ENCODE data around the gene S100A4. TPM values are rescaled to one million over a fixed set of nuclear protein-coding genes. Genes with fewer than 3 reads are reported as not detected.
A peak's percentile ranks its signal among the peaks of the same experiment; 100 is the strongest.

The S100A4 gene
- total and polyA plus RNA-seq, 4 donors, result 44.0 to 2,351 (median 762) TPM

GRCh38 chr1:153531638-153532037 is 14.0 kb downstream of the S100A4 start:
- no peaks in the 10 kb centered on the region for H3K9me3 ChIP-seq (ENCODE audit: control insufficient read depth in 4 of 4, insufficient read depth in 3 of 4, low read length in 3 of 4)
- WGBS, 2 donors, result 91 to 96% methylated on average over 3 of the region's 3 CpGs
- no peak for ATAC-seq (ENCODE audit: insufficient read depth, low FRiP score)
- peak overlapping the region in 1 of 2 donors; percentile 46 for H3K27ac ChIP-seq (ENCODE audit: low read depth in 1 of 2, low read length in 1 of 2)
- no peak for TF ChIP-seq CTCF (IDR thresholded peaks at IDR 0.05; ENCODE audit: control extremely low read depth, extremely low read depth)
- H3K36me3 ChIP-seq (ENCODE audit: control insufficient read depth in 4 of 4, insufficient read depth in 4 of 4, low read length in 4 of 4), result peaks cover 0 to 3% (median 0%) of the 10 kb centered on the region in 4 donors
- peaks cover under 1 to 28% (median 14%) of the 10 kb centered on the region in 5 donors for H3K4me1 ChIP-seq (ENCODE audit: control insufficient read depth in 5 of 5, insufficient read depth in 5 of 5, low read length in 5 of 5)
- no peak for DNase-seq
- no peak overlapping the region for H3K4me3 ChIP-seq
- H3K9ac ChIP-seq (ENCODE audit: insufficient read depth in 1 of 2, low read length in 2 of 2), result no peak overlapping the region
- no peaks in the 10 kb centered on the region for H3K27me3 ChIP-seq (ENCODE audit: control insufficient read depth in 3 of 3, insufficient read depth in 3 of 3, low read length in 2 of 3)

- H3K27ac ChIP-seq (ENCODE audit: low read depth in 1 of 2, low read length in 1 of 2), result no peak overlapping the region
- H3K27me3 ChIP-seq (ENCODE audit: control insufficient read depth in 3 of 3, insufficient read depth in 3 of 3, low read length in 2 of 3), result no peaks in the 10 kb centered on the region
- ATAC-seq (ENCODE audit: insufficient read depth, low FRiP score) (no peak), DNase-seq (no peak)
- TF ChIP-seq CTCF (IDR thresholded peaks at IDR 0.05; ENCODE audit: control extremely low read depth, extremely low read depth), result no peak
- no peaks in the 10 kb centered on the region for H3K36me3 ChIP-seq (ENCODE audit: control insufficient read depth in 4 of 4, insufficient read depth in 4 of 4, low read length in 4 of 4)
- no peak overlapping the region for H3K9ac ChIP-seq (ENCODE audit: insufficient read depth in 1 of 2, low read length in 2 of 2)
- H3K9me3 ChIP-seq (ENCODE audit: control insufficient read depth in 4 of 4, insufficient read depth in 3 of 4, low read length in 3 of 4), result no peaks in the 10 kb centered on the region
- 77 to 91% methylated on average over 5 of the region's 5 CpGs for WGBS, 2 donors
- no peak overlapping the region for H3K4me3 ChIP-seq
- peaks cover 0 to 9% (median under 1%) of the 10 kb centered on the region in 5 donors for H3K4me1 ChIP-seq (ENCODE audit: control insufficient read depth in 5 of 5, insufficient read depth in 5 of 5, low read length in 5 of 5)
Measured at GRCh38 chr1:153527683-153528040, 17.9 kb downstream of the S100A4 start.

- Histone ChIP-seq H3K9me3 (ENCODE audit: control insufficient read depth in 4 of 4, insufficient read depth in 3 of 4, low read length in 3 of 4) (no peaks in the 10 kb centered on the region), H3K4me1 (ENCODE audit: control insufficient read depth in 5 of 5, insufficient read depth in 5 of 5, low read length in 5 of 5) (peaks cover 0 to 9% (median 0%) of the 10 kb centered on the region in 5 donors), H3K27me3 (ENCODE audit: control insufficient read depth in 3 of 3, insufficient read depth in 3 of 3, low read length in 2 of 3) (no peaks in the 10 kb centered on the region), H3K36me3 (ENCODE audit: control insufficient read depth in 4 of 4, insufficient read depth in 4 of 4, low read length in 4 of 4) (no peaks in the 10 kb centered on the region), H3K4me3 (no peak overlapping the region), H3K9ac (ENCODE audit: insufficient read depth in 1 of 2, low read length in 2 of 2) (no peak overlapping the region), H3K27ac (ENCODE audit: low read depth in 1 of 2, low read length in 1 of 2) (no peak overlapping the region)
- 83 to 86% methylated on average over 8 of the region's 8 CpGs for WGBS, 2 donors
- no peak for DNase-seq
- ATAC-seq (ENCODE audit: insufficient read depth, low FRiP score), result no peak
- no peak for TF ChIP-seq CTCF (IDR thresholded peaks at IDR 0.05; ENCODE audit: control extremely low read depth, extremely low read depth)
Measured at GRCh38 chr1:153527023-153527682, 18.5 kb downstream of the S100A4 start.

- Histone ChIP-seq H3K4me1 (ENCODE audit: control insufficient read depth in 5 of 5, insufficient read depth in 5 of 5, low read length in 5 of 5) (peaks cover 0 to 9% (median 0%) of the 10 kb centered on the region in 5 donors), H3K36me3 (ENCODE audit: control insufficient read depth in 4 of 4, insufficient read depth in 4 of 4, low read length in 4 of 4) (no peaks in the 10 kb centered on the region), H3K27ac (ENCODE audit: low read depth in 1 of 2, low read length in 1 of 2) (no peak overlapping the region), H3K4me3 (no peak overlapping the region), H3K9me3 (ENCODE audit: control insufficient read depth in 4 of 4, insufficient read depth in 3 of 4, low read length in 3 of 4) (no peaks in the 10 kb centered on the region), H3K27me3 (ENCODE audit: control insufficient read depth in 3 of 3, insufficient read depth in 3 of 3, low read length in 2 of 3) (no peaks in the 10 kb centered on the region), H3K9ac (ENCODE audit: insufficient read depth in 1 of 2, low read length in 2 of 2) (no peak overlapping the region)
- DNase-seq (no peak), ATAC-seq (ENCODE audit: insufficient read depth, low FRiP score) (no peak)
- TF ChIP-seq CTCF (IDR thresholded peaks at IDR 0.05; ENCODE audit: control extremely low read depth, extremely low read depth), result no peak
- WGBS, 2 donors, result 28 to 36% methylated on average over 8 of the region's 8 CpGs
Measured at GRCh38 chr1:153526132-153526543, 19.5 kb downstream of the S100A4 start.

All from lung (tissue), 12 donors.